Superior temporal gyrus (tissue), 1 donor: Measurements from ENCODE around the gene CACNA1G.

Source experiments
- DNase-seq: peaks from one replicate; pipeline ENCODE4 v3.0.0-alpha.2; 2016; ENCODE audit errors: extremely low spot score

Gene CACNA1G

GRCh38 chr17:50568659-50569058 is 8.1 kb downstream of the CACNA1G start:
- no peak for DNase-seq

- DNase-seq, result no peak
Observed at GRCh38 chr17:50569592-50569991, 9.1 kb downstream of the CACNA1G start.

GRCh38 chr17:50570032-50570431 is 9.5 kb downstream of the CACNA1G start:
- DNase-seq, result no peak

GRCh38 chr17:50570528-50570927 is 10.0 kb downstream of the CACNA1G start:
- no peak for DNase-seq

GRCh38 chr17:50571681-50572080 is 11.2 kb downstream of the CACNA1G start:
- no peak for DNase-seq

- DNase-seq, result no peak
Observed at GRCh38 chr17:50572541-50572940, 12.0 kb downstream of the CACNA1G start.

- DNase-seq, result no peak
Observed at GRCh38 chr17:50573866-50574611, 13.5 kb downstream of the CACNA1G start.

GRCh38 chr17:50575581-50576210 is 15.2 kb downstream of the CACNA1G start:
- no peak for DNase-seq

- DNase-seq, result no peak
Observed at GRCh38 chr17:50576864-50577263, 16.3 kb downstream of the CACNA1G start.

GRCh38 chr17:50577451-50577954 is 17.0 kb downstream of the CACNA1G start:
- no peak for DNase-seq

GRCh38 chr17:50578173-50578572 is 17.7 kb downstream of the CACNA1G start:
- DNase-seq, result no peak

GRCh38 chr17:50579399-50579798 is 18.9 kb downstream of the CACNA1G start:
- DNase-seq, result no peak

- DNase-seq, result no peak
Observed at GRCh38 chr17:50580646-50581045, 20.1 kb downstream of the CACNA1G start.

GRCh38 chr17:50581316-50581715 is 20.8 kb downstream of the CACNA1G start:
- no peak for DNase-seq

GRCh38 chr17:50582741-50583140 is 22.2 kb downstream of the CACNA1G start:
- no peak for DNase-seq

GRCh38 chr17:50583641-50584040 is 23.1 kb downstream of the CACNA1G start:
- no peak for DNase-seq

- DNase-seq, result no peak
Observed at GRCh38 chr17:50584116-50584515, 23.6 kb downstream of the CACNA1G start.

GRCh38 chr17:50584749-50585148 is 24.2 kb downstream of the CACNA1G start:
- DNase-seq, result no peak

- DNase-seq, result no peak
Observed at GRCh38 chr17:50585346-50585745, 24.8 kb downstream of the CACNA1G start.

GRCh38 chr17:50585891-50586290 is 25.4 kb downstream of the CACNA1G start:
- DNase-seq, result no peak

- DNase-seq, result no peak
Observed at GRCh38 chr17:50586421-50587247, 26.1 kb downstream of the CACNA1G start.

GRCh38 chr17:50587571-50587970 is 27.1 kb downstream of the CACNA1G start:
- DNase-seq, result no peak
